ENCODE results near the gene ARSD.
"Not testable (repeated sequence)": the region's sequence is repeated elsewhere in the genome, so short reads cannot be mapped to it uniquely, and the experiment has no call there.

The ARSD gene

GRCh38 chrX:2907295-2907694, 21.8 kb downstream of the ARSD start:
- DNase-seq (ENCODE audit: low spot score) = no peak
- in situ Hi-C loops (cut with MboI; ENCODE audit: low sequenced_read_pairs, unreplicated experiment) = no loop called here
- TF ChIP-seq CTCF (IDR thresholded peaks at IDR 0.05; ENCODE audit: borderline replicate concordance, control extremely low read depth, extremely low read depth, insufficient read depth, missing control alignments) = no peak

- DNase-seq (ENCODE audit: low spot score) = no peak
- in situ Hi-C loops (cut with MboI; ENCODE audit: low sequenced_read_pairs, unreplicated experiment) = no loop called here
- TF ChIP-seq CTCF (IDR thresholded peaks at IDR 0.05; ENCODE audit: borderline replicate concordance, control extremely low read depth, extremely low read depth, insufficient read depth, missing control alignments) = no peak
Measured at GRCh38 chrX:2903366-2903765, 25.8 kb downstream of the ARSD start.

- in situ Hi-C loops (cut with MboI; ENCODE audit: low sequenced_read_pairs, unreplicated experiment) = no loop called here
- TF ChIP-seq CTCF (IDR thresholded peaks at IDR 0.05; ENCODE audit: borderline replicate concordance, control extremely low read depth, extremely low read depth, insufficient read depth, missing control alignments) = no peak
- no peak for DNase-seq (ENCODE audit: low spot score)
Measured at GRCh38 chrX:2902841-2903240, 26.3 kb downstream of the ARSD start.

GRCh38 chrX:2901367-2902036, 27.6 kb downstream of the ARSD start:
- in situ Hi-C loops (cut with MboI; ENCODE audit: low sequenced_read_pairs, unreplicated experiment) = no loop called here
- TF ChIP-seq CTCF (IDR thresholded peaks at IDR 0.05; ENCODE audit: borderline replicate concordance, control extremely low read depth, extremely low read depth, insufficient read depth, missing control alignments) = no peak

GRCh38 chrX:2898846-2899512, 30.2 kb downstream of the ARSD start:
- TF ChIP-seq CTCF (IDR thresholded peaks at IDR 0.05; ENCODE audit: borderline replicate concordance, control extremely low read depth, extremely low read depth, insufficient read depth, missing control alignments) = no peak
- in situ Hi-C loops (cut with MboI; ENCODE audit: low sequenced_read_pairs, unreplicated experiment) = no loop called here
- DNase-seq (ENCODE audit: low spot score) = no peak

More at GRCh38 chrX:2901367-2902036, 27.6 kb downstream of the ARSD start:
- DNase-seq (ENCODE audit: low spot score) = no peak

- in situ Hi-C loops (cut with MboI; ENCODE audit: low sequenced_read_pairs, unreplicated experiment); DNase-seq (ENCODE audit: low spot score): not testable (repeated sequence)
Measured at GRCh38 chrX:2897690-2898623, 31.2 kb downstream of the ARSD start.
